ENCODE data around the gene FBXW11.
"Not testable (repeated sequence)": the region's sequence is repeated elsewhere in the genome, so short reads cannot be mapped to it uniquely, and the experiment has no call there.

The FBXW11 gene

DNA sequence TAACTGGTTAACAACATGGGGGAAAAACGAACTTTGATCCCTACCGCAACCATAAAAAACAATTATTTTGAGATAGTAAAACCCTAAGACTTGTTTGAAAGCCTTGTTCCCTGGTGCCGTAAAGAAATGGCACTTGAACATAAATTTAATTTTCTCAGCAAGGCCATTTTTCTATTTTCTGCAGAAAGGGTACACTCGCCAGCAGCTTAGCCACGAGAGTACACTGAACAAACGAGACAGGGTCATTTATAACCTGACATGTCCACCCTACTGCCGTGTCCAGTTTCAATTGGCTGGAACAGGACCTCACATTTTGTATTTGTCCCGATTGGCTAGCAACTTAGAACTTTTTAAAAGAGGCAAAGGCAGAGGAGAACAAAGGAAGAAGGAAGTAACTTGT, 26.8 kb downstream of the FBXW11 start:
- DNase-seq = no peak

DNA sequence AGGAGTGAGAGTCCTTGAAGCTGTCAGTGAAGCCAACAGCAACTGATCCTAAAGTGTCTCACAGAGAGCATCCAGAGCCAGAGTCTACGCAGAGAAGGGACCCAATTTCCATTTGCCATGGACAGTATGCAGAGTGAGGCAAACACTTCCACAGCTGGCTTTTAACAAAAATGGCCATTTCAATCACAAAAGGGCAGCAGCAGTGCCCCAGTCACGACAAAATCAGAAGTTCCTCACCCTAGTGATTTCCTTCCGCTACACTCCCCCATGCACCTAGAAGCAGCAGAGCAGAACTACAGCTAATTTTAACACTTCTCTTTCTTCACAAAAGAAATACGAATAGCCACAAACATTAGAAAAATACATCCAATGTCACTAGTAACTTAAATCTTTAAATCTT, 27.9 kb downstream of the FBXW11 start:
- no peak for DNase-seq

DNA sequence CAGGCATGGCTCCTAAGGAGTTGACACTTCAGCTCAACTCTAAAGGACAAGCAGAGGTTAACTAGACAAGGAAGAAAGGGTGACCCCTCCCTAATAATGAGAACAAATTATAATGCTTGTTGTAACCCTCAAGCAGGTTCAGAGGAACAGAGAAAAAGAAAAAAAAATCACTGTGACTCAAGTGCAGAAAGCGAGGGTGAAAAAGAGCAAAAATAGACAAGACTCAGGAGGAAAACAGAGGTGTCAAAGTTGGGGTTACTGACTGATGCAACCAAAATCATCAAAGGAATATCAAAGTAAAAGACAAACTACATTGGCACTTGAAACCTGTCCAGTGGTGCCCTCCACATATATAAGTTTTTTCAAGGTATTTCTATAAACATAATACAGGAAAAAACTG, 28.4 kb downstream of the FBXW11 start:
- no peak for DNase-seq

DNA sequence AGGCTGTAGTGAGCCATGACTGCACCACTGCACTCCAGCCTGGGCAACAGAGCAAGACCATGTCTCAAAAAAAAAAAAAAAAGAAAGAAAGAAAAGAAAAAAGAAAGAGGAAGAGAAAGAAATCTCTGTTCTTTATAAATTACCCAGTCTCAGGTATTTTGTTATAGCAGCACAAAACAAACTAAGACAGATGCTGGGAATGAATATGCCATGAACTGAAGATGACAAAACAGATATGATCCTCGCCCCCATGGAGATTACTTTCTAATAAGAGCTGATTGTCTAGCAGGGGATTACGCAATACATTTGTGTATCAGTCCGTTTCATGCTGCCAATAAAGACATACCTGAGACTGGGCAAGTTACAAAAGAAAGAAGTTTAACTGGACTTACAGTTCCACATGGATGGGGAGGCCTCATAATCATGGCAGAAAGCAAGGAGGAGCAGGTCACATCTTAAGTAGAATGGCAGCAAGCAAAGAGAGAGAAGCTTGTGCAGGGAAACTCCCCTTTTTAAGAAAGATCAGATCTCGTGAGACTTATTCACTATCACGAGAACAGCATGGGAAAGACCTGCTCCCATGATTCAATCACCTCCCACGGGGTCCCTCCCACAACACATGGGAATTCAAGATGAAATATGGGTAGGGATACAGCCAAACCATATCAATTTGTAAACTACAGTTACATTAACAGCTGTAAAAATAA, 29.0 kb downstream of the FBXW11 start:
- not testable (repeated sequence) for DNase-seq

DNA sequence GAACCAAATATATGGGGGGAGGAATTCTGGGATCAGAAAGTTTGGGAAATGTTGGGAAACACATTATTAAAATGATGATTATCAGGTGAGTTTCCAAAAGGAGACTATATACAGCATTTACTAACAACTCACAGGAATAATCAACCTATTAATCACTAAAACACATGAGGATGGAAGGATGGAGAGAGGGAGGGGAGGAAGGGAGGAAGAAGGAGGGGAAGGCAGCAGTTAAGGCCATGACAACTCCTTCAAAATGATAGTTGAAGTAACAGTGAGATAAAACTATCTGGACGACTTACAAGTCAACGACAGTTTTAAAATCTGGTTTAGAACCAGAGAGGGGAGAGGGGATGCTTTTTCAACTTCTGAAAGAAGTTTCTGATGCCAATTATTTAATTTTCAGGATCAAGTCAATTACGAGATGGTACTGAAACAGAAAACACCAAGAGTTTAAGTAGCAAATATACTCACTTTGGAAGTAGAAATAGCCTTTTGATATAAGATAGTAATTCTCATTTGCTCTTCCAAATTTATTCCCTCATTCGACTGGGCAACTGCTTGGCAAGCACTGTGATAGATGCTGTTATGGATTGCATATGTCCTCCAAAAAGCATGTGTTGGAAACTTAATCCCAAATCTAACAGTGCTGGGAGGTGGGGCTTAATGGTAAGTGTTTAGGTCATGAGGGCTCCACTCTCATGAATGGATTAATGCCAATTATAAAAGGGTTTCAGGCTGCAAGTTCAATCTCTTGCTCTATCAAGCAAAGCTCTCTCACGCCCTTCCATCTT, 30.4 kb downstream of the FBXW11 start:
- DNase-seq = no peak

DNA sequence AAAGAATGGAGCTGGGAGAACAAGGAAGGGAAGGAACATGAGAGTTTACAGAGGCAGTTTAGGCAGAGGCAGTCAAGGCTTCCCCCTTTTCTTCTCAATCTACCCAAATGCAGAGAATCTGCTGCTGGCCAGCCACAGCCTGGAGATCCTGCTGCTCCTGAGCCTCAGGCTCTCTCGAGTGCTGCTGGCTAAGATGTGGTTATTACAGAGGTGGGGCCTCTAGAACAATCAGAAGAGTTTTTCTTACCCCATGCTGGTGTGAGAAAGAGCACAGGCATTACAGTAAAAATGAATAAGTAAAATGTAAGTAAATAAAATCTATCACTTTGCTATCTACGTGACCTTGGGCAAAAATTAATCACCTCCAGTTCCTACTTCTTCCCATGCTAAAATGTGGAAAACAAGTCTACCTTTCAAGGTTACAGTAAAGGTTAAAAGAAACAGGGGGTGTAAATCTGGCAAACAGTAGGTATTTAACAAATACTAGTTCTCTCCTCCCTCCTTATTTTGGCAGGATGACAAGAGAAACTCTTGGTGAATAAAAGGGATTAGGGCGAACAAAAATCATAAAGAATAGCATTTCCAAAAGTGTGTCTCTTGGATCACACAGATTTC, 31.1 kb downstream of the FBXW11 start:
- no peak for DNase-seq

DNA sequence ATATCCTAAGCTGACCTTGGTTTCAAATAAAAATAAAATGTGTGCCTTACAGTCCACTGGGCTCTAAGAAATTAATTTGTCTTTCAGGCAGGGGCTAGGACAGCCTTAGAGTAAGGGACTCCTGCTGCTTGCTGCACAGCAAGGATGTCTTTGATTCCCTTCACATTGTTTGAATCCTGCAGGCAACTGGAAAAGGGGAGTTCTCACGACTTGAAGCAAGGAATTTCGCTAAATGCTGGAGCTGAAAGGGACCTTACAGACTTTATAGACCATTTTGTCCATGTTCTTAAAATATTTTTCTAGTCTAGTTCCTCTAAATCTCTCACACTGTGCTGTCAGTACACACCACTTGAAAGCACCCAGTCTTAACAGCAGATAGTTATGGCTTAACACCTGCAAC, 35.6 kb downstream of the FBXW11 start:
- no peak for DNase-seq

DNA sequence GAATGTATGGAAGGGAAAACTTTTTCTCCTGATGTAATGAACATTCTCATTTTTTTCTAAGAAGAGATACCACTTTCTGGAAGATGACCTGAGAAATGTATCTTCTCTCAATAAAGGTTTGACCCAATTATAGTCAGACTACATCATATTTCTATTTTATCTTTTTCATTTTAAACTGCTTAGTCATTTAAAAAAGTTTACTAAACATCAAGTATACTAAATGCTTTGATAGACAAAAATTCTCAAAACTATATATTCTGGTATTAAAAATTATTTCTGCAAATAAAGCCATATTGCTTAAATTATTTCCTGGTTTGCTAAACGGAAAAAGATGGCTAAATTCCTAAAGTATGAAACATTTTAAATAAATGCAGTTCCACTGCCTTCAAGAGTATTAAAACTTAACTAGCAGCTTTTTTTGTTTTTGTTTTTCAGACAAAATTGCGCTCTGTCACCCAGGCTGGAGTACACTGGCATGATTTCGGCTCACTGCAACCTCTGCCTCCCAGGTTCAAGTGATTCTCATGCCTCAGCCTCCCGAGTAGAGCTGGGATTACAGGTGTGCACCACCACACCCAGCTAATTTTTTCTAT, 37.1 kb downstream of the FBXW11 start:
- no peak for DNase-seq

DNA sequence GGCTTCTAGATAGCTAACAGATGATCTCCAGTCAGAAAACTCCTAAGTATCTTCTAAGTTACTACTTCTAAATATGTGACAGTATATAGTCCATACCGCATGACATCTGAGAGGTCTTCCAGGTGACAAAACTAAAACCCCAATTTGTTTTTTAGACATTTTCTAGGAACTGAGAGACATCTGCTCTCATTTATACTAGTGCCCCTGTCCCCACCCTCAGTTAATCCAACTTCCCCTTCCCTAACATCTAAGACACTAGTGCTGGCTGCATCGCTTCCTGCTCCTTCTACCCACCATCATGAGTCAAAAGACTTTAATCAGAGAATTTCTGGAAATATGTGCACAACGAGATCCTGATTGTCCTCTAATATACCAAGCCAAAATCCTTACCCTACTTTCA, 37.9 kb downstream of the FBXW11 start:
- DNase-seq = no peak

DNA sequence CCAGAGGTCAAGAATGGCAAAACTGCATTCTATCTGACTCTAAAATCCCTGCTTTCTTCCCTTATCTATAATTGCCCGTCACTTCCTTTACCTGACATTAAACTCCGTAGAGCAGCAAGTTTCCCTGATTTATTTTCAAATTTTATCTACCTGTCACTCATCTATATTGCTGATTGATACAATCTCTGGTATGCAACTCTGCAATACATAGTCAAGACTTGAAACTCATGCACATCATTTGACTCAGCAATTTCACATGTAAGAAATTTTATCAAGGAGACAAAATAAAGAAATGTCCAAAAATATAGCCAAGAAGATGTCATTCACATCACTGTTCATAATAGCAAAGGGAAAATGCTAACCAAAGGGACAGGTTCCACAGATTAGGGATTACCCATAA, 39.5 kb downstream of the FBXW11 start:
- DNase-seq = no peak

DNA sequence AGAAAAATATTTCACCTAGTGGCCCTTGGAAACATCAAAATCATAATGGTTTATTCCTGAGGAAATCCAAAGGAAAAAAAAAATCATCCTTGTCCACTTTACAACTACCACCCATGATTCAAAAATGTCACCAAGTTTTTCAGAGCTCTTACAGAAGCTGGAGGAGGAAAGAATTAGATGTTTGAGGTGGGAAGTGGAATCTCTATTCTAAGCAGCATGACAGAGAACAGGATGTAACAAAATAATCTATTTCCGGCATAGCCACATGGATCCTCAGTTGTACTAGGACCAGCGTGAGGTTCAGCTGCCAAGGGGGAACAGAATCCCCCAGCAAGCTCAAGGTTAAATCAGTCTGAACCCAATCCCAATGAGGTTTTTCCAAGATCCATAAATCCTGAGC, 40.2 kb downstream of the FBXW11 start:
- no peak for DNase-seq

DNA sequence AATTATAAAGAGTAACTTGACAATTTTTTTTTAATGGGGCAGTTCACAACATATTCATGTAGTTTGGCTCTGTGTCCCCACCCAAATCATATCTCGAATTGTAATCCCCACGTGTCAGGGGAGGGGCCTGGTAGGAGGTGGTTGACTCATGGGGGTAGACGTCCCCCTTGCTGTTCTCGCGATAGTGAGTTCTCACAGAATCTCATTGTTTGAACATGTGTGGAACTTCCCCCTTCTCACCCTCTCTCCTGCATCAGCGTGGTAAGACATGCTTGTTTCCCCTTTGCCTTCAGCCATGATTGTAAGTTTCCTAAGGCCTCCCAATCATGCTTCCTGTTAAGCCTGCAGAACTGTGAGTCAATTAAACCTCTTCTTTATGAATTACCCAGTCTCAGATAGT, 40.7 kb downstream of the FBXW11 start:
- DNase-seq = no peak

DNA sequence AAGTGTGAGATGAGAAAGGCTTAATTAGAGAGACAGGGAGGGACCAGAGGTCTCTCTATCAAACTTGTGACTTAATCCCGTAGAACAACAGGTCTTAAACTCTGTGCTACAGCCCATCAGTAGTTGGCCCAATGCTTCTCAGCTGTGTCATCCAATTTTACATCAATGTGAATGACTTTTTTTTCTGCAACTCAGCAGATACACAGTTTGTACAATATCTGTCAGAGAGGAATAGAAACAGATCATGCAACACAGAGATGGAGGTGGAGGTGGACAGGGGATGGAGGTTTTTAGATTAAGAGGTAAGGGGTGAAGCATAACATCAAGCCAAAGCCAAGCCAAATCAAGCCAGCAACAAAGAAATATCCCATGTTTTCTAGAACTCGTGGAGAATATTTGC, 43.0 kb downstream of the FBXW11 start:
- no peak for DNase-seq

DNA sequence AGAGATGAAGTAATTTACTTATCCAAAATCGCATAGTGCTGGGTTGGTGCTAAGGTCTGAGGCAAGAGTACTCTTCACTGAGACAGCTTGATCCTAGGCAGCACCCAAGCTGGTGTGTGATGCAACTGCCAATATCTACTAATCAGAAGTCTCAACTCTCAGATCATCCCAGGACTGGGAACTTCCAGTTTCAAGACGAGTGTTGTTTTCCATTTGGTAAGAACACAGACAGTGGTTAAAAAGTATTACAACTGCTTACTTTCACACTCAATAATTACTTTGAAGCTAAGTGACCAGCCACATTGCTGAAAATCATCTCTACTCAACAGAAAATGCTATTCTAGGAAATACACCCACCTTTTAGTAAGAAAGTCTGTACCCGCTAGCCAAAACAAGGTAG, 45.3 kb downstream of the FBXW11 start:
- DNase-seq = no peak

DNA sequence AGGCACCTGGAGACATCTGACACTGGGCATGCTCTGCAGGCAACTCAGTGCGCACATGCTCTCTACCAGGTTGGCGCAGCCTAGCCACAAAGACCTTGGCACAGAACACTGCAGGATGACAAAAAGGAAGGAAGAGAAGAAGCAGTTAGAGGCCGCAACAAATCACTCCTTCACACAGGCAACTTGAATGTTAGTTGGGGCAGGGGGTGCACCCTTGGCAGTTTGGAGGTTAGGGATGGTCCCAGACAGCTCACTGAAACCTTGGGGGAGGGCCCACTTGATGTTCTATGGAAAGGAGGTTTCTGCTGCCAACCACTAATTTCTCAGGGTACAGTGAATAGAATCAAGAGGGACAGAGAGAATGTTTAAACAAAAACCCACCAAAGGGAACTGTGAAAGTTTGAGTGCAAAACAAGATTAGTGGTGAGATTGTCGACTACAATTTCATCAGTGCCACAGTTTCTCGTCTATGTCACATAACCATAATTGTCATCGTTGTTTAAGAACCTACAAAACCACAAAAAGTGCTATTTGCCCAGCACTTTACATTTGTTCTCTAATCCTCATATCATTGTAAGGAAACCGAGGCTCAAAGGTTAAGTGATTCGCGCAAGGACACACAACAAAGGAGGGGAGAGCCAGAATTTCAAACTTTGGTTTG, 48.7 kb downstream of the FBXW11 start:
- DNase-seq = no peak

DNA sequence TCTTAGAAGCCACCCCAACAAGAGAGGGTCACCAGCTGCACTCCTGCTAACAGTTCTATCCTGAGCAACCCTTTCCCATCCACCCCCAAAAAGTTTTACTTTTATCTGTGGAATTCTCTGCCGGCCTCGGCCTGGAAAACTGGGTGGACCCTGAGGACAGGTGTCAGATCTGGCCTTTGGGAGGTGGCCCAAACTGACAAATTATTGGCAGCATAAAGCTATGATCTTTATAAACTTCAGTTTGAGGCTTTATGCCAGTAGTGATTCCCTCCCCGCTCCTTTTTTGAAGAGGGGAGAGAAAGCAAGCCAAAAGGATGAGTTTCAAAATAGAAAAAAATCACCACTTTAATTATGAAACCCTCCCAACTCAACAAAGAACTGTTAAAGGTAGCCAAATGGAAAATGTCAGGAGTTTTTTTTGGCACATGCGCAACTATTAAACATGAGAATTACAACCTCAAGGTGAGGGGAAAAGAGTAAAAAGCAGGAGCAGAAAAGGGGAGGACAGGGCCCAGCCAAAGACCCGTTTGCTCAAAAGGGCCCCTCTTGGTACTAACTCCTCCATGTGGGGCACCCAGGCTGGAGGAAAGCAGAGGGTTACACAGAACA, 49.4 kb downstream of the FBXW11 start:
- DNase-seq = no peak

DNA sequence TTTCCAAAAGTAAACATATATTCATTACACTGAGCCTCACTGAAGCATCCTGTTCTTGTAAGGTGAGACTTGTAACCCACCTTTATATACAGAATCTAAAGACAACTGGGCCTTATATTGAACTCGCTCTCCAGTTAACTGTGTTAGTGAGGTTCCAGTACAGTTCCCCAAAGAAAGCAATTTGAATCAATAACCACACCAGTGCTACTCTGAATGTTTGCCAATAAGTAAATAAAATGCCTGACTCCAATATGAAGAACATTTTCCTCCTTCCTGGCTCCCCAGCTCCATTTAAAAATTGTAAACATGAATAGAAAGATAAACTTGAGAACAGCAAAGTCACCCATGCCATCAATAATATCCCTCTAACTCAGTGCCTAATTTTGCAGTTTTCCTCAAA, 50.1 kb downstream of the FBXW11 start:
- DNase-seq = no peak

DNA sequence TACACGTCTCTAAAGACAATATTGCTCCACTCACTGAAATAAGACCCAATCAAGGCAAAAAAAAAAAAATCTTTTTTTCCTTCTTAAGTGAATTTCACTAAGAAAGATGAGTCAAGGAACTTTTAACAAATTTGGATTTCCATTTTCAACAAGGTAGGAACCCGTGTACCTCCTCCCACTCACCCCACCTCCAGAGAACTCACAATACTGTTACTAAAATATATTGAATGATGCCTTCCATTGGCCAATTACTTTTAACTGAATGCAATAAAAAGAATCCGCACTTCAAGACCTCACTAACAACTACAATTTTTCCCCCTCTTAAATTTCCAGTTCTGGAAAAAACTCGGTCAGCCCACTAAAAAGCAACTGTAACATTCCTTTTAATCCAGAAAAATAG, 50.7 kb downstream of the FBXW11 start:
- DNase-seq = no peak

DNA sequence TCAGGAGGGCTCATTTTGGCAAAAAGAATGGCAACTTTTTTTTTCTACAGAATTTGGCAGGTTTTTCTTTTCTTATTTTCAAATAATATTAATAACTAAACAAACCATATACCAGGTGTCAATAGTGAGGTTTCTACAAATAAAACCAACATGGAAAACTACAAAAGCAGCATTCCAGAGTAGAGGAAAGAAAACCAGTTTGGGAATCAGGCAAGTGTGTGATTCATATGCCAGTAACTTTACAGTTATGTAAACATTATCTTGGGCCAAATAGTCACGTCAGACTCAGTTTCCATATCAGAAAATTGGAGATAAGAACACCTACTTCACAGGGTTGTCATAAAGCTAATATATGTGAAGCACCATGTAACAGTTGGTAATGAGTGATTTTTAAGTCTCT, 51.7 kb downstream of the FBXW11 start:
- no peak for DNase-seq

DNA sequence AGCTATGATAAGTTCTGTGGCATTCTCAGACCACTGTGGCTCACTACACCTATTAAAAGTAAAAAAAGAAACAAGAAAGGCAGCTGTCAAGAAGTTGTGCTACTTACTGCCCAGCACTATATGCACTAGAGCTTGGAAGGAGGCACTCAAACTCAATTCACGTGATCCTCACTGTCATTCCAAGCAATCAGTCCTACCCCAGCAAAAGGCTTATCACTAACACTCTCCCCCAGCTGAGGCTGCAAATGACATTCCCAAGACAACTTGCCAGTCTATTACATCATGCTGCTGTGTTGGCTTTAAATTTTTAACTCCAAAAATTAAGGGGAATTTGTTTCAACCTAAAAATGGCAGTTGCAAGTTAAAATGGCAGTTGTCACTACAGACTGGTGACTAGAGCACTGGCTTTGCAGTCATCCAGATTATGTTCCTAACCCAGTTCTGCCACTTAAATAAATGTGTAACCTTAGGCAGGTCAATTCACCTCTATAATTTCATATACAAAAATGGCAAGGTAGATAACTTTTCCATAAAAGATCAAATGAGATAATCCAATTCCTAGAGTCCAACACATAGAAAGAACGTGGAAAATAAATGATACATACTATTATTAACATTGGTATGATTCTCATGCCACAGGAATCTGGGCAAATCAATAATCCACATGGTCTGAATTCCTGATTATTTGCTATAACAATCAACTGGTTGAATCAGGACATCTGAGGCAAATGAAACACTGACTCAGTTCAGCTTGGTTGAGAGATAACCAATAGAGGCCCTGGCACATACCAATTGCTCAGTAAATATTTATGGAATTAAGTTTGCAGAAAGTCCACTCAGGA, 52.4 kb downstream of the FBXW11 start:
- DNase-seq = no peak

DNA sequence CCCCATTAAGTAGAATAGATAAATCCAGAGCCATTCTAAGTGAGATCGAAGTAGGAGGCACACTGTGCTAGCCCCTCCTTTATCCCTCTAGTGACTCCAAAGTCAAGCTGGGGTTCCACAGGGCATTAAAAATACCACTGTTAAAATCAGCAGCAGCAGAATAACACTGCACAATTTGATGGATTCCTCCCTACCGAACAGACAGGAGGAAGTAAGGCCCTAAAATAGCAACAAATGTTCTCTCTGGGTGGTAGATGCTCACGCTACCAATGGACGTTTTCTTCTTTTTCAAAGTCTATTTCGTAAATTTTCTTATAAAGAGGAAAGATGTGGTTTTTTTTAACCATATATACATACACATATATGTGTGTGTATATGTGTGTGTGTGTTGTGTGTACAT, 54.4 kb downstream of the FBXW11 start:
- DNase-seq = no peak

DNA sequence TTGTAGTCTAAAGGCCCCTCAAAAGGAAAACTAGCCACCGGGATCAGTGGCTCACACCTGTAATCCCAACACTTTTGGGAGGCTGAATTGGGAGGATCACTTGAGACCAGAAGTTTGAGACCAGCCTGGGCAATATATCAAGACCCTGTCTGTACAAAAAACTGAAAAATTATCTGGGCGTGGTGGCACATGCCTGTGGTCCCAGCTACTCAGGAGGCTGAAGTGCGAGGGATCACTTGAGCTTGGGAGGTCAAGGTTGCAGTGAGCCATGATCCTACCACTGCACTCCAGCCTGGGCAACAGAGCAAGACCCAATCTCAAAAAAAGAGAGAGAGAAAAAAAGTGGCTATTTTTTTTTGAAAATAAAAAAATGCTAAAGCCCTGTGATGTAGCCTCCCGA, 55.2 kb downstream of the FBXW11 start:
- no peak for DNase-seq
